ENCODE measurements around the gene TSPAN4.

The TSPAN4 gene

DNA sequence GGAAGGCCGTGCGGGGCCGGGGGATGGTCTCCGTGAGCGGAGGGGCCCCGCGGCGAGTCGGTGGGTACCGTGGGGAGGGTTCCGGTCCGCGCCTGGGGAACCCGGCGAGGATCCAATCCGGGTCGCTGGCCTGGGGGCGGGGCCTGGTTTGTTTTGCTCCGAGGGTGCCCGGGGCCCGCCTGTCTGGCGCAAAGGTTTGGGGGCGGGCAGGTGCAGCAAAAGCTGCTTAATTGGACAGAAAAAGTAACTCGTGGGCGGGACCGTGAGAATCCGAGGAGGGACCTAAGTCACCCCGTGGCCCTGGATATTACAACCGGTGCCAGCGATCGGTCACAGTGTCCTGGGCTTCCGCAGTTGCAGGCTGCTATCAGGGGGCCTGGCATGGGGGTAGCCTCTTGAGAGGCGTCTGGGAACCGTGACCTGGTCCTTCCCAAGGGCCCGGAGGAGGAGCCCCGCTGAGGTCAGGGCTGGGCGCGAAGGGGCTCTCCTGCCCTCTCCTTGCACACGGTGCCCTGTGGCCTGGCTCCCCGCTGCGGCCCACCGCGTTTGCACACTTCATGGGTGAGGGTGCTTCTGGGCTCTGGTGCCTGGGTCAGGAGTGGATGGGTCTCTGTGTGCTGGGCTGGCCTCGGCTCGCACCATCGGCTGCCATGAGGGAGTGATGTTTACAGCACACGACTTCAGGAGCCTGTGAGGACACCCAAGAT is 22.6 kb upstream of the TSPAN4 start:
- H3K4me3 ChIP-seq (replicated peaks; ENCODE audit: low read depth, low read length), result peak overlapping the region; percentile 70
- TF ChIP-seq, protein P1, sequence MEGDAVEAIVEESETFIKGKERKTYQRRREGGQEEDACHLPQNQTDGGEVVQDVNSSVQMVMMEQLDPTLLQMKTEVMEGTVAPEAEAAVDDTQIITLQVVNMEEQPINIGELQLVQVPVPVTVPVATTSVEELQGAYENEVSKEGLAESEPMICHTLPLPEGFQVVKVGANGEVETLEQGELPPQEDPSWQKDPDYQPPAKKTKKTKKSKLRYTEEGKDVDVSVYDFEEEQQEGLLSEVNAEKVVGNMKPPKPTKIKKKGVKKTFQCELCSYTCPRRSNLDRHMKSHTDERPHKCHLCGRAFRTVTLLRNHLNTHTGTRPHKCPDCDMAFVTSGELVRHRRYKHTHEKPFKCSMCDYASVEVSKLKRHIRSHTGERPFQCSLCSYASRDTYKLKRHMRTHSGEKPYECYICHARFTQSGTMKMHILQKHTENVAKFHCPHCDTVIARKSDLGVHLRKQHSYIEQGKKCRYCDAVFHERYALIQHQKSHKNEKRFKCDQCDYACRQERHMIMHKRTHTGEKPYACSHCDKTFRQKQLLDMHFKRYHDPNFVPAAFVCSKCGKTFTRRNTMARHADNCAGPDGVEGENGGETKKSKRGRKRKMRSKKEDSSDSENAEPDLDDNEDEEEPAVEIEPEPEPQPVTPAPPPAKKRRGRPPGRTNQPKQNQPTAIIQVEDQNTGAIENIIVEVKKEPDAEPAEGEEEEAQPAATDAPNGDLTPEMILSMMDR (IDR thresholded peaks at IDR 0.05; ENCODE audit: low read length, missing control alignments), result no peak
- DNase-seq (ENCODE audit: low read depth), result peak; percentile 75

DNA sequence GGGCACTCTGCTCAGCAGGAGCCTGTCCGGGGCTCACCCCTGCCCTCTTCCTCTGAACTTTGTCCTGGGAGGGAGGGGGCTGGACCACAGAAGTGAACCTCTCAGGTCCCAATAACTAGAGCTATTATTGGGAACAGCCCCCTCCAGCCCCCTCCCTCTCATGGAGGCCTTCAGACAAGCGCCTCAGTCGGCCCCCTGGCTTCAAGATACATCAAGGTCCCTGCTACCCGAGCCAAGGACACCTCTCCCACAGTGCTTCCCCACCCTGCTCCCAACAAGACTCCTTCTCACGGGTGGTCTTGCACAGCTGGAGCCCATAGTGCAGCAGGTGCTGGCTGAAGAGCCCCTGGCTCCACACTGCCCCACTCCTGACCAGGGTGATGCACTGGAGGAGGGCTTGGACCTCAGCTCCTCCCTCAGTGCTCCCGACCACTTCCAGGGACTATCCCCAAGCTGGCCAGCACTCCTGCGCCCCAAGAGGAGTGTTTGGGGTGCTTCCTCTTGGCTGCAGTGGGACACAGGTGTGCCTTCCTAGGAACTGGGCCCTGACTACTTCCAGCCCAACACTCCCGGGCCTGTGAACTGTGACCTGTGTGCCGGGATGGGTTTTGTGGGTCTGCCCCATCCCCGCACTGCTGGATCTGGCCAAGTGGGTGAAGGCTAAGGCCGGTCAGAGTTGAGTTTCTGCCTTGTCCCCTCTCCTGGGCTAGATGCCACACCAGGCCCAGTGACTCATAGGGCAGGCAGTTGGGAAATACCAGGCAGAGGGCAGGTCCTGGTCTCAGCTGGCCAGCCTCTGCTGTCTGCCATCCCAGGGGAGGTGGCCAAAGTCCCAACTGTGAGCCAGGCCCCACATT is 21.8 kb upstream of the TSPAN4 start:
- TF ChIP-seq, protein P1 (IDR thresholded peaks at IDR 0.05; ENCODE audit: low read length, missing control alignments), result no peak
- peak overlapping the region; percentile 70 for H3K4me3 ChIP-seq (replicated peaks; ENCODE audit: low read depth, low read length)
- peak; percentile 63 for DNase-seq (ENCODE audit: low read depth)

DNA sequence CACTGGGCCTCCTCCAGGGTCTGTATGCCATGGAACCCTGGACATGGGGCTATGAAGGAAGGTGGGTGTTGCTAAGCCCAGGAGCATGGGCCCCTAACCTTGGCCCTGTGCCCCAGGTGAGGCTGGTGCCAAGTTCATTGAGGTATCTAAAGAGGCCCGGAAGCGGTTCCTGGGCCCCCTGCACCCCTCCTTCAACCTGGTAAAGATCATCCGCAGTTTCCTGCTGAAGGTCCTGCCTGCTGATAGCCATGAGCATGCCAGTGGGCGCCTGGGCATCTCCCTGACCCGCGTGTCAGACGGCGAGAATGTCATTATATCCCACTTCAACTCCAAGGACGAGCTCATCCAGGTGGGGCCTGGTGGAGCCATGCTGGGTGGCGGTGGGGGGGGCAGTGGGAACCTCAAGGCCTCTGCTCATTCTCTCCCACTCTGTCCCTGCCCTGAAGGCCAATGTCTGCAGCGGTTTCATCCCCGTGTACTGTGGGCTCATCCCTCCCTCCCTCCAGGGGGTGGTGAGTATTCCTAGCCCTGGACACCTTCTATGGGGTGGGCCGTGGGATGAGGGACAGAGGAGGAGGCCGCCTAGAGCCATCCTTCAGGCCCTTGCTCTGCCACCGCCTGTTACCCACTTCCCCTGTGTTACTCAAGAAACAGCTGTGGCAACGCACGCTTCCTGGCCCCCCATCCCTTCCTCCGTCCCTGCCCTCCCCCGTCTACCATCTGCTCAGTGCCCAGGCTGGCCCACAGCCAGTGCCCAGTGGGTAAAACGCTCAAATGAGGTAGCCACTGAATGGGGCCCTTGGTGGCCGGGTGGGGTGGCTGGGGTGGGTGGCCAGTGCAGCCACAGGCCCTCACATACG is 20.9 kb upstream of the TSPAN4 start:
- no peak for DNase-seq (ENCODE audit: low read depth)
- TF ChIP-seq, protein P1 (IDR thresholded peaks at IDR 0.05; ENCODE audit: low read length, missing control alignments), result no peak
- no peak overlapping the region for H3K4me3 ChIP-seq (replicated peaks; ENCODE audit: low read depth, low read length)

DNA sequence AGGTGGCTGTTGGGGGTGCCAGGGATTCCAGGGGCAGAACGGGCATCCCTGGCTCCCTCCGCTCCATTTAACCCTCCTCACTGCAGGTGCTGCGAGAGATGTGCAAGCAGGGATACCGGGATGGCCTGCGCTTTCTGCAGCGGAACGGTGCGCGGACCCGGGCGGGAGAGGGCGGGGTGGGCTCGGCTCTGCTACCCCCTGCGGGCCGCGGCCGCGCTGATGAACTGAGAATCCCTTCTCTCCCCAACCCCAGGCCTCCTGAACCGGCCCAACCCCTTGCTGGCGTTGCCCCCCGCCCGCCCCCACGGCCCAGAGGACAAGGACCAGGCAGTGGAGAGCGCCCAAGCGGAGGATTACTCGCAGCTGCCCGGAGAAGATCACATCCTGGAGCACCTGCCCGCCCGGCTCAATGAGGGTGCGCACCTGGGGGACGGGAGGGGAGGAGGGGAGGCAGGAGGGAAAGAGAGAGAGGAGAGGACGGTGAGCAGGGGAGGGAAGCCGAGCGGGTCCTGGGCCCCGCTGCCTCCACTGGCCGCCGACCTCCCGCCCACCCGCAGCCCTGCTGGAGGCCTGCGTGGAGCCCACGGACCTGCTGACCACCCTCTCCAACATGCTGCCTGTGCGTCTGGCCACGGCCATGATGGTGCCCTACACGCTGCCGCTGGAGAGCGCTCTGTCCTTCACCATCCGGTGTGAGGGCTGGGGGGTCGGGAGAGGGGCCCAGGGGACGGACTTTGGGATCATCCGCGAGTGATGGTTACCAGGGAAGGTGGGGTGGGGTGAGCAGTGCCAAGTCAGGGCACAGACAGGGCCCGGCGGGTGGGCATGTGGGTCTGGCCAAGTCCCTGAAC is 19.0 kb upstream of the TSPAN4 start:
- DNase-seq (ENCODE audit: low read depth), result no peak
- TF ChIP-seq, protein P1 (IDR thresholded peaks at IDR 0.05; ENCODE audit: low read length, missing control alignments), result no peak
- H3K4me3 ChIP-seq (replicated peaks; ENCODE audit: low read depth, low read length), result no peak overlapping the region

DNA sequence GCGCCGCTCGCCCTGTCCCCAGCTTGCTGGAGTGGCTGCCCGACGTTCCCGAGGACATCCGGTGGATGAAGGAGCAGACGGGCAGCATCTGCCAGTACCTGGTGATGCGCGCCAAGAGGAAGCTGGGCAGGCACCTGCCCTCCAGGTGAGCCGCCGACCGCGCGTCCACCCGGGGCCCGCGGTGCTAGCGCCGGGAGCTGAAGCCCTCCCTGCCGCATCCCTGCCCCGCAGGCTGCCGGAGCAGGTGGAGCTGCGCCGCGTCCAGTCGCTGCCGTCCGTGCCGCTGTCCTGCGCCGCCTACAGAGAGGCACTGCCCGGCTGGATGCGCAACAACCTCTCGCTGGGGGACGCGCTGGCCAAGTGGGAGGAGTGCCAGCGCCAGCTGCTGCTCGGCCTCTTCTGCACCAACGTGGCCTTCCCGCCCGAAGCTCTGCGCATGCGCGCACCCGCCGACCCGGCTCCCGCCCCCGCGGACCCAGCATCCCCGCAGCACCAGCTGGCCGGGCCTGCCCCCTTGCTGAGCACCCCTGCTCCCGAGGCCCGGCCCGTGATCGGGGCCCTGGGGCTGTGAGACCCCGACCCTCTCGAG is 18.3 kb upstream of the TSPAN4 start:
- H3K4me3 ChIP-seq (replicated peaks; ENCODE audit: low read depth, low read length), result no peak overlapping the region
- DNase-seq (ENCODE audit: low read depth), result no peak
- TF ChIP-seq, protein P1 (IDR thresholded peaks at IDR 0.05; ENCODE audit: low read length, missing control alignments), result no peak

DNA sequence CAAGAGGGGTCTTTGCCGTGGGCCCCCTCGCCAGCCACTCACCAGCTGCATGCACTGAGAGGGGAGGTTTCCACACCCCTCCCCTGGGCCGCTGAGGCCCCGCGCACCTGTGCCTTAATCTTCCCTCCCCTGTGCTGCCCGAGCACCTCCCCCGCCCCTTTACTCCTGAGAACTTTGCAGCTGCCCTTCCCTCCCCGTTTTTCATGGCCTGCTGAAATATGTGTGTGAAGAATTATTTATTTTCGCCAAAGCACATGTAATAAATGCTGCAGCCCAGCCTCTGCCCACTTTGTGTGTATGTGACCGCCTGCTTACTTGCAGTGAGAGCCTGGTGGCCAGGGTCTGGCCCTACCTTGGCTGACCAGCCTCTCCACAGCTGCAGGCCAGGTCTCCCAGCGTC is 17.7 kb upstream of the TSPAN4 start:
- TF ChIP-seq, protein P1 (IDR thresholded peaks at IDR 0.05; ENCODE audit: low read length, missing control alignments), result no peak
- H3K4me3 ChIP-seq (replicated peaks; ENCODE audit: low read depth, low read length), result no peak overlapping the region
- DNase-seq (ENCODE audit: low read depth), result no peak
